Breast epithelium (tissue), 3 donors: ENCODE data around the gene ZNF284.

Experiments used
- CTCF ChIP-seq, 3 donors: fragments of 450-650 bp; IDR thresholded peaks; one replicate each; pipeline ENCODE4 v1.5.1; 2016 to 2017; ENCODE audit warnings: antibody characterized with exemption in 3 of 3, mild to moderate bottlenecking in 3 of 3, moderate library complexity in 3 of 3
- POLR2A ChIP-seq: fragments of 450-650 bp; IDR thresholded peaks from one replicate; pipeline ENCODE4 v1.6.1; 2016; ENCODE audit warnings: antibody characterized with exemption, mild to moderate bottlenecking, moderate library complexity
- POLR2AphosphoS5 ChIP-seq, 3 donors: sonication (generic); formaldehyde crosslinking; IDR thresholded peaks; one replicate each; pipeline ENCODE4 v1.6.1; 2017; ENCODE audit warnings: antibody characterized with exemption in 3 of 3

DNA sequence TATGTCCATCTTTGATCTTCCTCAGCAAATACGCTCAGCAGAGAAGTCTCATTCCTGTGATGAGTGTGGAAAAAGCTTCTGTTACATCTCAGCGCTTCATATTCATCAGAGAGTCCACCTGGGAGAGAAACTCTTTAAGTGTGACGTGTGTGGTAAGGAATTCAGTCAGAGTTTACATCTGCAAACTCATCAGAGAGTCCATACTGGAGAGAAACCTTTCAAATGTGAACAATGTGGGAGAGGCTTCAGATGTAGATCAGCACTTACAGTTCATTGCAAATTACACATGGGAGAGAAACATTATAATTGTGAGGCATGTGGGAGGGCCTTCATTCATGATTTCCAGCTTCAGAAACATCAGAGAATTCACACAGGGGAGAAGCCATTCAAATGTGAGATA lies 5.7 kb upstream of the ZNF284 start:
- TF ChIP-seq CTCF (IDR thresholded peaks at IDR 0.05) = no peak
- no peak for TF ChIP-seq POLR2AphosphoS5 (IDR thresholded peaks at IDR 0.05)
- TF ChIP-seq POLR2A = no peak
